HUDEP-2 (cell line): ENCODE data around the gene POMT1.
A peak's percentile ranks its signal among the peaks of the same experiment; 100 is the strongest.

Experiments used
- DNase-seq, 76 experiments: peaks; one replicate each; lab custom pipeline; 2025; ENCODE audit not compliant: unreplicated experiment in 76 of 76; lab: John Stamatoyannopoulos, UW

Gene POMT1

GRCh38 chr9:131475956-131476776 is 26.6 kb upstream of the POMT1 start:
- DNase-seq: peak in 1 of 76 experiments; percentile 5

- no peak for DNase-seq
Measured at GRCh38 chr9:131476777-131477345, 25.9 kb upstream of the POMT1 start.

GRCh38 chr9:131477367-131477766 is 25.4 kb upstream of the POMT1 start:
- DNase-seq: no peak

GRCh38 chr9:131477816-131478419 is 24.8 kb upstream of the POMT1 start:
- DNase-seq: no peak

GRCh38 chr9:131478421-131478868 is 24.3 kb upstream of the POMT1 start:
- DNase-seq: peak in 29 of 76 experiments; percentile 2 to 48 (median 13)

GRCh38 chr9:131478911-131479310 is 23.8 kb upstream of the POMT1 start:
- DNase-seq: no peak

GRCh38 chr9:131480258-131480657 is 22.5 kb upstream of the POMT1 start:
- DNase-seq: no peak

GRCh38 chr9:131481441-131482342 is 21.0 kb upstream of the POMT1 start:
- no peak for DNase-seq

GRCh38 chr9:131482343-131483006 is 20.2 kb upstream of the POMT1 start:
- no peak for DNase-seq

- DNase-seq: no peak
Measured at GRCh38 chr9:131483319-131484050, 19.2 kb upstream of the POMT1 start.

- no peak for DNase-seq
Measured at GRCh38 chr9:131484051-131484445, 18.7 kb upstream of the POMT1 start.

GRCh38 chr9:131484560-131485185 is 18.0 kb upstream of the POMT1 start:
- DNase-seq: no peak

GRCh38 chr9:131485206-131485605 is 17.5 kb upstream of the POMT1 start:
- DNase-seq: no peak

- no peak for DNase-seq
Measured at GRCh38 chr9:131485728-131486422, 16.8 kb upstream of the POMT1 start.

GRCh38 chr9:131487001-131487400 is 15.7 kb upstream of the POMT1 start:
- DNase-seq: no peak

- no peak for DNase-seq
Measured at GRCh38 chr9:131487621-131488031, 15.1 kb upstream of the POMT1 start.

- no peak for DNase-seq
Measured at GRCh38 chr9:131490514-131490913, 12.2 kb upstream of the POMT1 start.

GRCh38 chr9:131491001-131491710 is 11.6 kb upstream of the POMT1 start:
- no peak for DNase-seq
